T-cell (primary cell): ENCODE data around the gene PSMA7. TPM values are rescaled to one million over a fixed set of nuclear protein-coding genes. Genes with fewer than 3 reads are reported as not detected.
A peak's percentile ranks its signal among the peaks of the same experiment; 100 is the strongest.

Experiments used
- ATAC-seq, 4 experiments: fragments of 200-7000 bp in 3 of 4; fragments of 150-1000 bp in 1 of 4; cut with Tn5 transposase; replicated peaks in 1 of 4; 1 replicate in 3 of 4; 2 replicates in 1 of 4; pipeline ENCODE4 v1.10.0; 2021; ENCODE audit warnings: moderate library complexity in 3 of 4, mild to moderate bottlenecking in 2 of 4, moderate number of reproducible peaks in 1 of 4
- CTCF ChIA-PET, 2 donors: fragments of 300-600 bp; sonication (Branson Sonifier 250); formaldehyde crosslinking; loops; one replicate each; lab custom pipeline; 2022; ENCODE audit warnings: antibody characterized with exemption in 2 of 2; lab: Charles Lee
- POLR2A ChIA-PET, 2 donors: fragments of 300-600 bp; sonication (Branson Sonifier 250); formaldehyde crosslinking; loops; one replicate each; lab custom pipeline; 2022; ENCODE audit warnings: antibody characterized with exemption in 2 of 2; lab: Charles Lee
- DNase-seq, 35 experiments: peaks; one replicate each; pipeline versions ENCODE4 v3.0.0 to v3.0.0-alpha.2; 2013 to 2023
- H3K27ac ChIP-seq: one replicate; pipeline ENCODE4 v1.5.1; 2013; ENCODE audit warnings: low read length
- H3K27me3 ChIP-seq, 2 experiments: replicated peaks in 1 of 2; 1 replicate in 1 of 2; 2 replicates in 1 of 2; pipeline versions ENCODE4 v1.6.1 to v1.7.0; 2013; ENCODE audit warnings: low read length in 1 of 2, mixed read lengths in 1 of 2; ENCODE audit not compliant: control insufficient read depth in 2 of 2, insufficient read depth in 2 of 2; ENCODE audit errors: extremely low read depth in 1 of 2
- H3K36me3 ChIP-seq, 2 donors: 1 replicate in 1 of 2; 2 replicates in 1 of 2; pipeline versions ENCODE4 v1.6.1 to v1.7.0; 2013; ENCODE audit warnings: low read length in 1 of 2; ENCODE audit not compliant: control insufficient read depth in 2 of 2, insufficient read depth in 1 of 2; ENCODE audit errors: extremely low read depth in 1 of 2
- H3K4me1 ChIP-seq, 2 experiments: 1 replicate in 1 of 2; 2 replicates in 1 of 2; pipeline versions ENCODE4 v1.6.1 to v1.7.0; 2013; ENCODE audit warnings: low read length in 2 of 2, mixed read lengths in 1 of 2; ENCODE audit not compliant: insufficient read depth in 2 of 2, control insufficient read depth in 1 of 2; ENCODE audit errors: extremely low read depth in 1 of 2
- H3K4me3 ChIP-seq, 2 donors: 1 replicate in 1 of 2; 2 replicates in 1 of 2; pipeline versions ENCODE4 v1.5.1 to v1.7.0; 2013; ENCODE audit warnings: mild to moderate bottlenecking in 2 of 2, low read length in 1 of 2, moderate library complexity in 1 of 2; ENCODE audit not compliant: control insufficient read depth in 1 of 2; ENCODE audit errors: extremely low read depth in 1 of 2
- H3K9me3 ChIP-seq: 2 replicates; pipeline ENCODE4 v1.7.0; 2013
- H3K27ac Mint-ChIP-seq, 2 donors: one replicate each; pipeline ENCODE4 v1.8.0; 2020 to 2021; ENCODE audit warnings: mild to moderate bottlenecking in 2 of 2, mixed read lengths in 2 of 2
- H3K27me3 Mint-ChIP-seq, 2 donors: one replicate each; pipeline ENCODE4 v1.8.0; 2021 to 2022; ENCODE audit warnings: mixed read lengths in 2 of 2
- H3K36me3 Mint-ChIP-seq: one replicate; pipeline ENCODE4 v1.8.0; 2021; ENCODE audit warnings: mixed read lengths
- H3K4me1 Mint-ChIP-seq, 3 donors: one replicate each; pipeline ENCODE4 v1.8.0; 2020 to 2022; ENCODE audit warnings: mixed read lengths in 3 of 3, mild to moderate bottlenecking in 1 of 3
- H3K4me3 Mint-ChIP-seq, 3 donors: one replicate each; pipeline ENCODE4 v1.8.0; 2020 to 2022; ENCODE audit warnings: mild to moderate bottlenecking in 3 of 3, mixed read lengths in 3 of 3, moderate library complexity in 3 of 3
- H3K9me3 Mint-ChIP-seq, 3 donors: one replicate each; pipeline ENCODE4 v1.8.0; 2020 to 2022; ENCODE audit warnings: mixed read lengths in 3 of 3
- WGBS: methylation state at CpG from one replicate; pipeline ENCODE4 v1.1.5; 2013; ENCODE audit warnings: missing lambda C conversion rate; ENCODE audit not compliant: insufficient coverage; 5-methylcytosine and 5-hydroxymethylcytosine counted together
- total RNA-seq, 35 experiments: library from RNA in 6 of 35; stranded (reverse) in 6 of 35; fragments of 120-200 nt in 1 of 35; gene quantifications; one replicate each; pipeline versions ENCODE4 v1.2.1 to v1.2.4 and lab custom pipeline; 2013 to 2026

Gene PSMA7
- total RNA-seq, 5 donors from 2014 or later (not counting 1 experiment from before 2014, with no cell fraction given) = 136 to 233 (median 208) TPM

GRCh38 chr20:62178316-62179161 is 35.3 kb upstream of the PSMA7 start:
- POLR2A ChIA-PET = no interaction called here
- WGBS = 100% methylated on average over 9 of the region's 19 CpGs
- H3K27ac Mint-ChIP-seq = no peak overlapping the region

GRCh38 chr20:62177307-62177706 is 34.1 kb upstream of the PSMA7 start:
- H3K36me3 ChIP-seq = peaks cover 0 to 3% of the 10 kb centered on the region in 2 donors
- ChIA-PET POLR2A (no interaction called here), CTCF (no interaction called here)
- Mint-ChIP-seq H3K9me3 (no peaks in the 10 kb centered on the region), H3K36me3 (peaks cover 9% of the 10 kb centered on the region), H3K27me3 (no peaks in the 10 kb centered on the region), H3K4me3 (no peak overlapping the region), H3K27ac (no peak overlapping the region), H3K4me1 (peaks cover 7 to 8% (median 7%) of the 10 kb centered on the region in 3 donors)
- H3K27ac ChIP-seq = no peak overlapping the region
- DNase-seq (no peak), ATAC-seq (no peak)
- no peak overlapping the region for H3K4me3 ChIP-seq
- no peaks in the 10 kb centered on the region for H3K9me3 ChIP-seq
- WGBS = 100% methylated on average over 8 of the region's 9 CpGs
- no peaks in the 10 kb centered on the region for H3K27me3 ChIP-seq
- H3K4me1 ChIP-seq = peaks cover under 1 to 6% of the 10 kb centered on the region in 2 experiments

More at GRCh38 chr20:62178316-62179161, 35.3 kb upstream of the PSMA7 start:
- Histone ChIP-seq H3K27me3 (no peaks in the 10 kb centered on the region), H3K9me3 (no peaks in the 10 kb centered on the region), H3K27ac (no peak overlapping the region), H3K4me3 (no peak overlapping the region), H3K4me1 (peaks cover 8 to 9% of the 10 kb centered on the region in 2 experiments), H3K36me3 (peaks cover 0 to 3% of the 10 kb centered on the region in 2 donors)
- Mint-ChIP-seq H3K9me3 (no peaks in the 10 kb centered on the region), H3K27me3 (no peaks in the 10 kb centered on the region), H3K36me3 (peaks cover 9% of the 10 kb centered on the region), H3K4me1 (peaks cover 10 to 13% (median 12%) of the 10 kb centered on the region in 3 donors), H3K4me3 (no peak overlapping the region)
- CTCF ChIA-PET = no interaction called here
- no peak for DNase-seq
- no peak for ATAC-seq

GRCh38 chr20:62176866-62177265 is 33.7 kb upstream of the PSMA7 start:
- Mint-ChIP-seq H3K4me3 (no peak overlapping the region), H3K27ac (no peak overlapping the region), H3K9me3 (no peaks in the 10 kb centered on the region), H3K4me1 (peaks cover 2 to 3% (median 3%) of the 10 kb centered on the region in 3 donors), H3K27me3 (no peaks in the 10 kb centered on the region), H3K36me3 (peaks cover 9% of the 10 kb centered on the region)
- peaks cover 0 to 3% of the 10 kb centered on the region in 2 donors for H3K36me3 ChIP-seq
- ATAC-seq = no peak
- H3K4me1 ChIP-seq = peaks cover 0 to 2% of the 10 kb centered on the region in 2 experiments
- no peaks in the 10 kb centered on the region for H3K9me3 ChIP-seq
- H3K27ac ChIP-seq = no peak overlapping the region
- CTCF ChIA-PET = no interaction called here
- H3K4me3 ChIP-seq = no peak overlapping the region
- DNase-seq = no peak
- no peaks in the 10 kb centered on the region for H3K27me3 ChIP-seq
- WGBS = 97% methylated on average over 14 of the region's 15 CpGs
- POLR2A ChIA-PET = no interaction called here

- Mint-ChIP-seq H3K9me3 (no peaks in the 10 kb centered on the region), H3K4me1 (no peaks in the 10 kb centered on the region), H3K27ac (no peak overlapping the region), H3K27me3 (no peaks in the 10 kb centered on the region), H3K4me3 (no peak overlapping the region), H3K36me3 (peaks cover 13% of the 10 kb centered on the region)
- H3K36me3 ChIP-seq = peaks cover 0 to 3% of the 10 kb centered on the region in 2 donors
- H3K4me3 ChIP-seq = no peak overlapping the region
- ATAC-seq (no peak), DNase-seq (no peak)
- ChIA-PET POLR2A (no interaction called here), CTCF (no interaction called here)
- H3K9me3 ChIP-seq = no peaks in the 10 kb centered on the region
- H3K4me1 ChIP-seq = no peaks in the 10 kb centered on the region
- no peaks in the 10 kb centered on the region for H3K27me3 ChIP-seq
- no peak overlapping the region for H3K27ac ChIP-seq
- WGBS = 100% methylated on average over 6 of the region's 10 CpGs
Measured at GRCh38 chr20:62175711-62176110, 32.5 kb upstream of the PSMA7 start.

- Histone ChIP-seq H3K27ac (no peak overlapping the region), H3K9me3 (no peaks in the 10 kb centered on the region), H3K27me3 (no peaks in the 10 kb centered on the region), H3K4me1 (no peaks in the 10 kb centered on the region), H3K36me3 (peaks cover 0 to 3% of the 10 kb centered on the region in 2 donors), H3K4me3 (no peak overlapping the region)
- Mint-ChIP-seq H3K4me1 (no peaks in the 10 kb centered on the region), H3K9me3 (no peaks in the 10 kb centered on the region), H3K4me3 (no peak overlapping the region), H3K36me3 (peaks cover 13% of the 10 kb centered on the region), H3K27ac (no peak overlapping the region), H3K27me3 (no peaks in the 10 kb centered on the region)
- 97% methylated on average over 25 of the region's 26 CpGs for WGBS
- no peak for ATAC-seq
- DNase-seq = no peak
- ChIA-PET CTCF (no interaction called here), POLR2A (no interaction called here)
Measured at GRCh38 chr20:62174870-62175624, 31.9 kb upstream of the PSMA7 start.

GRCh38 chr20:62174021-62174804 is 31.0 kb upstream of the PSMA7 start:
- Histone ChIP-seq H3K27ac (no peak overlapping the region), H3K36me3 (peaks cover under 1 to 4% of the 10 kb centered on the region in 2 donors), H3K4me3 (no peak overlapping the region), H3K27me3 (no peaks in the 10 kb centered on the region), H3K9me3 (no peaks in the 10 kb centered on the region), H3K4me1 (no peaks in the 10 kb centered on the region)
- no peaks in the 10 kb centered on the region for H3K4me1 Mint-ChIP-seq
- H3K4me3 Mint-ChIP-seq = no peak overlapping the region
- no peak for DNase-seq
- ATAC-seq = no peak
- 97% methylated on average over 28 of the region's 28 CpGs for WGBS
- no peaks in the 10 kb centered on the region for H3K9me3 Mint-ChIP-seq
- H3K27ac Mint-ChIP-seq = peak overlapping the region in 1 of 2 donors; percentile 52
- CTCF ChIA-PET = no interaction called here
- H3K27me3 Mint-ChIP-seq = no peaks in the 10 kb centered on the region
- POLR2A ChIA-PET = no interaction called here
- H3K36me3 Mint-ChIP-seq = peaks cover 13% of the 10 kb centered on the region
